Peyer's patch (tissue), 4 donors: ENCODE results near the gene PIP5K1C. TPM values are rescaled to one million over a fixed set of nuclear protein-coding genes. Genes with fewer than 3 reads are reported as not detected.

Experiments used
- DNase-seq, 3 donors: peaks; one replicate each; pipeline ENCODE4 v3.0.0-alpha.2; 2017 to 2019
- H3K27ac ChIP-seq, 4 donors: fragments of 200-600 bp; sonication (generic); one replicate each; pipeline ENCODE4 v1.5.1; 2016 to 2019
- H3K27me3 ChIP-seq, 2 donors: fragments of 200-600 bp; sonication (generic); one replicate each; pipeline ENCODE4 v1.5.1; 2019
- H3K36me3 ChIP-seq, 3 donors: fragments of 200-600 bp; sonication (generic); one replicate each; pipeline ENCODE4 v1.5.1; 2016 to 2019
- H3K4me1 ChIP-seq, 4 donors: fragments of 200-600 bp; sonication (generic); one replicate each; pipeline ENCODE4 v1.5.1; 2016 to 2019
- H3K4me3 ChIP-seq, 4 donors: fragments of 200-600 bp; sonication (generic); 1 replicate in 3 of 4; 2 replicates in 1 of 4; pipeline ENCODE4 v1.5.1; 2016 to 2019; ENCODE audit warnings: mild to moderate bottlenecking in 1 of 4
- H3K9me3 ChIP-seq, 4 donors: fragments of 200-600 bp; sonication (generic); one replicate each; pipeline ENCODE4 v1.5.1; 2016 to 2019; ENCODE audit warnings: mild to moderate bottlenecking in 1 of 4
- POLR2A ChIP-seq, 2 donors: fragments of 450-650 bp; IDR thresholded peaks; one replicate each; pipeline ENCODE4 v1.5.1; 2017; ENCODE audit warnings: antibody characterized with exemption in 2 of 2, mild to moderate bottlenecking in 2 of 2, moderate library complexity in 2 of 2
- total RNA-seq, 4 donors: library from RNA; depleted of rRNA; stranded (reverse); fragments of >200 nt; gene quantifications; one replicate each; pipeline ENCODE4 v1.1.0, GENCODE V29; 2016
- TF ChIP-seq, protein P1 (sequence below), 6 experiments: fragments of 450-650 bp in 4 of 6; fragments of 200-600 bp in 2 of 6; sonication (generic) in 1 of 6; IDR thresholded peaks; one replicate each; pipeline ENCODE4 v1.5.1; 2017 to 2019; ENCODE audit warnings: antibody characterized with exemption in 6 of 6, mild to moderate bottlenecking in 3 of 6, moderate library complexity in 1 of 6

PIP5K1C gene
- total RNA-seq, 4 donors from 2014 or later = 22.6 to 27.2 (median 26.1) TPM

DNA sequence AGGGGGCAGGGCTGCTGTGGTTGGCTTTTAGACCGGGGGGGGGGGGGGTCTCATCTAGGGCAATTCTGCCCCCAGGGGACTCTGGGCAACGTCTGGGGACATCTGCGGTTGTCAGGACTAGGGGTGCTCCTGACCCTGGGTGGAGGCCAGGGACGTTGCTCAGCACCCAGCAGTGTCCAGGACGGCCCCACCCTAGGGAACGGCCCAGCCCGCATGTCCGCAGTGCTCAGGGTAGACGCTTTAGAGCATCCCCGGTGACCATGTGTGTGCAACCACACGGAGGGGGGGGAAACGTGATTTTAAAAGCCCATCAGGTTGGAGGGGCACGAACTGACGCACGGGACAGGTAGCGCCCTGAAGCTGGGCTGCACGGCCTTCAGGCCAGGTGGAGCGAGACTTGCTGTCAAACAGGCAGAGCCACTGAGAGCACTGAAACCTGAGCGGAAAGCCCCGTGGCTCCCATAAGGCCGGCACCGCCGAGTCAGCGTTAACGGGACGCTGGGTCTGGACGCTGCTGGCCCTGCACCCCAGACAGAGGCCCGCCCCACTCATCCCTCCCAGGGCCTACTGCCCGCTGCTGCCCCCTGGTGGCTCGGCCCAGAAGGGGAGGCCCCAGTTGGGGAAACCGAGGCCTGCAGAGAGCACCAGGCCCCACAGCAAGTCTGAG lies 82.0 kb downstream of the PIP5K1C start:
- Histone ChIP-seq H3K4me3 (no peak overlapping the region), H3K36me3 (peaks cover 0 to 71% (median 0%) of the 10 kb centered on the region in 3 donors), H3K27me3 (no peaks in the 10 kb centered on the region), H3K9me3 (no peaks in the 10 kb centered on the region), H3K27ac (peak overlapping the region in 3 of 4 donors; percentile 3 to 43 (median 6)), H3K4me1 (peaks cover 0 to 22% (median 0%) of the 10 kb centered on the region in 4 donors)
- no peak for TF ChIP-seq POLR2A (IDR thresholded peaks at IDR 0.05)
- TF ChIP-seq, protein P1, sequence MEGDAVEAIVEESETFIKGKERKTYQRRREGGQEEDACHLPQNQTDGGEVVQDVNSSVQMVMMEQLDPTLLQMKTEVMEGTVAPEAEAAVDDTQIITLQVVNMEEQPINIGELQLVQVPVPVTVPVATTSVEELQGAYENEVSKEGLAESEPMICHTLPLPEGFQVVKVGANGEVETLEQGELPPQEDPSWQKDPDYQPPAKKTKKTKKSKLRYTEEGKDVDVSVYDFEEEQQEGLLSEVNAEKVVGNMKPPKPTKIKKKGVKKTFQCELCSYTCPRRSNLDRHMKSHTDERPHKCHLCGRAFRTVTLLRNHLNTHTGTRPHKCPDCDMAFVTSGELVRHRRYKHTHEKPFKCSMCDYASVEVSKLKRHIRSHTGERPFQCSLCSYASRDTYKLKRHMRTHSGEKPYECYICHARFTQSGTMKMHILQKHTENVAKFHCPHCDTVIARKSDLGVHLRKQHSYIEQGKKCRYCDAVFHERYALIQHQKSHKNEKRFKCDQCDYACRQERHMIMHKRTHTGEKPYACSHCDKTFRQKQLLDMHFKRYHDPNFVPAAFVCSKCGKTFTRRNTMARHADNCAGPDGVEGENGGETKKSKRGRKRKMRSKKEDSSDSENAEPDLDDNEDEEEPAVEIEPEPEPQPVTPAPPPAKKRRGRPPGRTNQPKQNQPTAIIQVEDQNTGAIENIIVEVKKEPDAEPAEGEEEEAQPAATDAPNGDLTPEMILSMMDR (IDR thresholded peaks at IDR 0.05) = peak; percentile 82 to 91 (median 87)
- peak; percentile 56 to 79 (median 77) for DNase-seq

DNA sequence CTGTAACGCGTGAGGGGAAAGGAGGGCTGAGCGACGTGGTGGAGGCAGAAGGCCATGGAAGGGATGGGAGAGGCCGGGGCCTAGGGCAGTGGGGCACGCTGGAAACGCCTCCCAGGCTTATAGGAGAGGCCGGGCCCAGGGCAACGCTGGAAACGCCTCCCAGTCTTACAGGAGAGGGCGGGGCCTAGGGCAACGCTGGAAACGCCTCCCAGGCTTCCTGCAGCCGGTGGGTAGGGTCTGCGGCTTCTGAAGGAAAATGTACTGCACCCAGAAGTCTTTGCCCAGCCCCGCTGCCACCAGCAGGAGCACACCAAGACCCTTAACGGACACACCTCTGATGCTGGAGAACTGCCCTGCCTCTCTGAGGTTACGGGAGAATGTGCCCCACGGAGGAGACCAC lies 82.8 kb downstream of the PIP5K1C start:
- Histone ChIP-seq H3K27ac (peak overlapping the region in 3 of 4 donors; percentile 2 to 43 (median 6)), H3K4me3 (no peak overlapping the region), H3K27me3 (no peaks in the 10 kb centered on the region), H3K9me3 (no peaks in the 10 kb centered on the region), H3K36me3 (peaks cover 0 to 71% (median 0%) of the 10 kb centered on the region in 3 donors), H3K4me1 (peaks cover 0 to 27% (median 0%) of the 10 kb centered on the region in 4 donors)
- TF ChIP-seq, protein P1 (IDR thresholded peaks at IDR 0.05) = no peak
- no peak for TF ChIP-seq POLR2A (IDR thresholded peaks at IDR 0.05)
- peak in 1 of 3 donors; percentile 84 for DNase-seq

DNA sequence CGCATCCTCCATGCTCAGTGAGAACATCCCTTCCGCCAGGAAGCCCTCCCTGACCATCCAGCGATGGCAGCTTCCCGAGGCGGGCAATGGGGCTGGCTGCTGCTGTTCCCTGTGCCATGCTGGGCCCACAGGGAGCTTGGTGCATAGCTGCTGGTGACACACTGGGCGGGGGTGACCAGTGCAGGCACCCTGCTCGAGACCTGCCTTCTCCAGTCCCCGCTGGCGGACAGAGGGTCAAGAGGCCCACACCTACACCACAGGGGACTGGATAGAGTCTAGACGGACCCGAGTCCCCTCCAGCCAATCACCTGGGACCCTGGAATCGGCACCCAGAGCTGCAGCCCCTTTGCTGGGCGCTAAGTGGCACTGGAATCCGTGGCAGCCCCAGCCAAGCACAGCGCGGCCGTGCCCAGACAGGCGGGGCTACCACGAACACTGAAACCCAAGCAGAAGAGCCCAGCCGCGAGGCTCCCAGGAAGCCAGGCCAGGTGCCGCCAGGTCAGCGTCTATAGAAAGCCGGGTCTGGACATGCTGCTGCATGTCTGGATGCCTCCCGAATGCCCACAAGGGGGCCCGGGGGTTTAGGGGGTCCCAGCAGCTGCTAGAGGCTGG lies 84.6 kb downstream of the PIP5K1C start:
- Histone ChIP-seq H3K27ac (no peak overlapping the region), H3K4me1 (peaks cover 0 to 27% (median 0%) of the 10 kb centered on the region in 4 donors), H3K4me3 (no peak overlapping the region), H3K9me3 (no peaks in the 10 kb centered on the region), H3K27me3 (no peaks in the 10 kb centered on the region), H3K36me3 (peaks cover 0 to 73% (median 0%) of the 10 kb centered on the region in 3 donors)
- no peak for TF ChIP-seq POLR2A (IDR thresholded peaks at IDR 0.05)
- TF ChIP-seq, protein P1 (IDR thresholded peaks at IDR 0.05) = no peak
- no peak for DNase-seq

DNA sequence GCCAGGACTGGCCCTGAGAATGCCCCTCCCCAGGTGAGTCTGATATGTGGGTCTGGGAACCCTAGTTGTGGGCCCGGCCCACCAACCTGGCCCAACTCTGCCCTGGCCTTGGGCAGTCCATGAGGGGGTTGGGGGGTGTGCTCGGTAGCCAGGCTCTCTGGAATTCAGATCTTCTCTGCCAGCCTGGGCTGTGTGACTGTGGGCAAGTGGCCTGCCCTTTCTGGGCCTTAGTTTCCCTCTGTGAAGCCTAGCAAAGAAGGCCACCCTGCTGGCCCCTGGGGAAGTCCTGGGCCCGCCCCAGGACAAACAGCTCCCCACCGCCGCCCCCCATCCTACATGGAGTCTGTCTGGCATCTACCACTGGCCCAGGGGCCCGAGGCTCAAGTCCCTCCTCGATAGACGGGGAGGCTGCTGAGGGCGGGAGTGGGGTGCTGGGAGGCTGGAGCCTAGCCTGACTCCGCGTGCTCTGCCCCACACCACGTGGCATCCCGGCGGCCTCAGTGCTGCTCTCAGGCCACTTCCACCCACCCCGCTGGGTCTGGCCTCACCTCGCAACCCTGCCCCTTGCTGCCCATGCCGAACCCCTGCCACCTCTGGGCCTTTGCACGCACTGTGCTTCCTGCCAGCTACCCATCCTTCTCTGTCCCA lies 85.3 kb downstream of the PIP5K1C start:
- Histone ChIP-seq H3K9me3 (no peaks in the 10 kb centered on the region), H3K27ac (no peak overlapping the region), H3K36me3 (peaks cover 0 to 67% (median 0%) of the 10 kb centered on the region in 3 donors), H3K4me1 (peaks cover 0 to 27% (median 0%) of the 10 kb centered on the region in 4 donors), H3K27me3 (no peaks in the 10 kb centered on the region), H3K4me3 (no peak overlapping the region)
- no peak for DNase-seq
- TF ChIP-seq, protein P1 (IDR thresholded peaks at IDR 0.05) = no peak
- no peak for TF ChIP-seq POLR2A (IDR thresholded peaks at IDR 0.05)

DNA sequence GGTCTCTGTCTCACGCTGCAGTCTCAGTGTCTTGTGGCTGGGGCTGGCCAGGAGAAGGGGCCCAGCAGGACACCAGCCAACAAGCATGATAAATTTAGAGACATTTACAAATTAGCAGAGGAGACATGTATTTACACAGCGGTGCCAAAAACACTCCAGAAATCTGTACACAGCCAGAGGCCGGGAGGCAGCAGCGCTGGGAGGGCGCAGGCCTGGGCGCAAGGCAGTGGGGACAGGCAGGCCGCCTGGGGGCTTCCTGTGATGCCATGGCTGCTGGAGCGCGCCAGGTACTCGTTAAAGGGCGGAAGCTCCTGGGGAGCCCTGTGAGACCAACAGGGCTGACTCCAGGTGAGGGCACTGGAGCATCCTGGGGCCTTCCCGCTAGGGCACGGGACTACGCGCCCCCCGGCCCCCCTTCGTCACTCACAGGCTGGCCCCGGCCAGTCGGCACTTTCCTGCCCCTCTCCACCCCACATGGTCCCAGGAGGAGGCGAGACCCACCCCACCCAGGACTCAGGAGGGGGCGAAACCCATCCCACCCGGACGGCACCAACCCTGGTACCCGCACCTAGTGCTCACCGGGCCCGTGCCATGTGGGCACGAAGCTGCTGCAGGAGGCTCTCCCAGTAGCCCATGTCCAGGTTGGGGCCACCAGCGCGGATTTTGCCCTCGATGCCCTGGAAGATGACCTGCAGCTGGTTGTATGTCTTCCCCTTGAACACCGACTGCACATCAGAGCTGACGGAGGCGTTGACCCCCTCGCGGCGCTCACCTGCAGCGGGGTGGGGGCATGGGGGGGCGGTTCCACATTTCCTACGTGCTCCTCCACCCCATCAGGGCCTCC lies 86.2 kb downstream of the PIP5K1C start:
- no peaks in the 10 kb centered on the region for H3K9me3 ChIP-seq
- no peak for DNase-seq
- peaks cover 0 to 28% (median under 1%) of the 10 kb centered on the region in 4 donors for H3K4me1 ChIP-seq
- peak overlapping the region in 3 of 4 donors; percentile 35 to 55 (median 39) for H3K27ac ChIP-seq
- peaks cover 0 to 59% (median 0%) of the 10 kb centered on the region in 3 donors for H3K36me3 ChIP-seq
- no peak overlapping the region for H3K4me3 ChIP-seq
- TF ChIP-seq, protein P1 (IDR thresholded peaks at IDR 0.05) = no peak
- no peak for TF ChIP-seq POLR2A (IDR thresholded peaks at IDR 0.05)
- no peaks in the 10 kb centered on the region for H3K27me3 ChIP-seq
